HG02973 (cell line): ENCODE data around the gene ARPC4.

Experiments
- ATAC-seq: cut with Tn5 transposase; IDR thresholded peaks from one replicate; pipeline ENCODE4 v1.9.1; 2021; ENCODE audit warnings: moderate library complexity; ENCODE audit not compliant: unreplicated experiment

The ARPC4 gene

DNA sequence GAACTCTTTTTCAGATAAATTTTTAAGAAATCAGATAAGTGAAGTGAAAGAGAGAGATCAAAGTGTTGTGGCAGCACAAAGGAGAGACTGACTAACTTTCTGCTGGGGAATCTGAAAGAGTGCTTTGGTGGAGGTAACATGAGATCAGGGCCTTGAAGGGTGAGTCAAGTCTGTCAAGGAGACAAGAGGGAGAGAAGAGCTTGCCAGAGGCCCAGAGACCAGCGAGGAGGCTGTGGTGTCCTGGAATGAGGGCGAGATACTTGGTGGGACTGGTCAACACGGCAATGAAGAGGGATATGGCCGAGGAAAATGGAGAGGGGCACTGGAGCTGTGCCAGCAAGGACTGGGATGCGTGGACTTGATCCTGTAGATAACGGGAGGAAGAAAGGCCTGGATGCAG, 5.2 kb upstream of the ARPC4 start:
- ATAC-seq: no peak

DNA sequence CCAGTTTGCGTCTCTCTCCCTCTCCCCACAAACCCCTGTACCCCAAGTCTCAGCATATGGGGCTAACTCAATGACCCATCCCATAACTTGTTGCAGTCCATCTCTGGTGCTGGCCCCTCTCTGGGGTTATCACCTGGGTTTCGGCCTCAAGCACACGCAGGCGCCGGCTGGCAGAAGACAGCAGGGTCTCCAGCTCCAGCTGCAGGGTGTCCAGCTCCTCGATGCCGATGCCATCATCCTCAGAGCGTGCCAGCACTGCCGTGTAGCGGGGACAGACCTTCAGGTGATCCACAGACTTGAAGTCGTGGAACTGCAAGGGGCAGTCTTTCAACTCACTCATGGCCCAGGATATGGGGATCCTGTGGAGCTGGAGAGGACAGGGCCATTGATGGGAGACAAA, 1.8 kb upstream of the ARPC4 start:
- ATAC-seq: no peak

DNA sequence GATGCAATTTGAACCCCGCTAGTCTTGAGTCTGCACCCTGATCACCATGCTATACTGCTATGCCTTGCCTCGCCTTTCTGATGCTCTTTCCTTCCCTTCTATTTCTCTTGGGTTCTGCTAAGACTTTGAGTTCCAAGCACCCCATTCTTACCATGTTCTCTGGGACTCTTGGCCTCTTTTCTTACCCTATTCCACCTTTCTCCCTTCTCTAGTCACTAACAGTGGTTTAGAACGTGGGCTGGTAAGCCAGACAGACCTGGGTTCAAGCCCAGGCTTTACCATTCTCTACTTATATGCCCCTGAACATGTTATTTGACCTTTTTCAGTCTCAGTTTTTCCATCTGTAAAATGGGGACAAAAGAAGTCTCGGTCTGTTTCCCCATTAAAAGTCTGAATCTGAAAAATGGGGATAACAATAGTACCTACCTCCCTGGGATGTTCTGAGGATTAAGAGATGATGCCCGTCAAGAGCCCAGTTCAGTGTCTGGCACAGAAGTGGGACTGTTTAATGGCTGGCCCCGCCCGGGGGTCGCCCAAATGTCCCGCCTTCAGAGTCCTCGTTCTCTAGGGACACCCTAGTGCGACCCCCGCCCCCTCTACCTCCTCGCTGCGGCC, 985 bp upstream of the ARPC4 start:
- ATAC-seq: no peak

DNA sequence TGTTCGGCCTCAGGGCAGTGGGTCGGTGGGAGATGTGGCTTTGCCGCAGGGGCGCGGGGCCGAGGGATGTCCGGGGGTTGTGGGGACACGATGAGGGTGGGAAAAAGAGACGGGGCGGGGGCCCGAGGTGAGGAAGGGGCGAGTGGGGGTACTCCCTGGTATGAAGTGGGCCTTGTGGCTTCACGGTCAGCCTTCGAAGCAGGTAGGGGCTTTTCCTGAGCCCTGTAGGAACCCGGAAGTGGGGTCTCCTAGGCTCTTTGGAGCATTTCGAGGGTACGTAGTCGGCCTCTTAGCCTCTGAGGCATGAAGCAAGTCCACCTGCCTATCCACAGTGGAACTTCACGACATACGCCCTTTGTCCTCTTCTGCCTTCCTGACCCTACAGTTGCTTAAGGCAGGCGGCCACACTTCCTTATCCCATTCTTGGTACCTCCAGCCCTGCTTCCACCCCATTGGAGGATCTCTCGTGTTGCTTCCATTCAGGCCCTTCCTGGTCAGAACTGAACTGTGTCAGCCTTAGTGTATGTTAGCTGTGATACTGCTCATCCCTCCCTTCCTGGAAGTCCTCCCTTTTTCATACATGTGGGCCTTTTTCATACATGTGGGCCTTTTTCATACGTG, 389 bp downstream of the ARPC4 start:
- no peak for ATAC-seq

DNA sequence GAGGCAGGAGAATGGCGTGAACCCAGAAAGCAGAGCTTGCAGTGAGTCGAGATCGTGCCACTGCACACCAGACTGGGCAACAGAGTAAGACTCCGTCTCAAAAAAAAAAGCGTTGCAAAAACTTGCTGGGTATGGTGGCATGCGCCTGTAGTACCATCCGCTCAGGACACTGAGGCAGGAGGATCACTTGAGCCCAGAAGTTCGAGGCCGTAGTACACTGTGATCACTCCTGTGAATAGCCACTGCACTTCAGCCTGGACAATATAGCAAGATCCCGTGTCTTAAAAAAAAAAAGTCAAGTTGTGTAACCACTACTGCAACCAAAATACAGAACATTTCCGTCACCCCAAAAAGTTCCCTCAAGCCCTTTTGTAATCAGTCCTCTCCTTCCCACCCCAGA, 1.5 kb downstream of the ARPC4 start:
- ATAC-seq: no peak

DNA sequence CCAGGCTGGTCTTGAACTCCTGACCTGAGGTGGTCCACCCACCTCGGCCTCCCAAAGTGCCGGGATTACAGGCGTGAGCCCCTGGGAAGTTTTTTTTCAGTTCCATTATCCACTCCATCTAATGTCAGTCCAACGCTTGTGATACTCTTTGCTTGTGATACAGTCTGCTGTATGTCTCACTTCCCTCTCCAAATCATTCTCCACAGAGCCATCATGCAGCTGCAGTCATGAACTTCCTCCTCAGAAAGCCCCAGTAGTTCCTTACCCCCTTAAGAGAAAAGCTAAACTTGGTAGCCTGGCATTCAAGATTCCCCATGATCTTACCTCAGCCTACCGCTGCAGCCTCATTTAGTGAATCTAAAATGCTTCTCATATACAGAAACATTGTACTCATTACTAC, 2.3 kb downstream of the ARPC4 start:
- ATAC-seq: no peak

DNA sequence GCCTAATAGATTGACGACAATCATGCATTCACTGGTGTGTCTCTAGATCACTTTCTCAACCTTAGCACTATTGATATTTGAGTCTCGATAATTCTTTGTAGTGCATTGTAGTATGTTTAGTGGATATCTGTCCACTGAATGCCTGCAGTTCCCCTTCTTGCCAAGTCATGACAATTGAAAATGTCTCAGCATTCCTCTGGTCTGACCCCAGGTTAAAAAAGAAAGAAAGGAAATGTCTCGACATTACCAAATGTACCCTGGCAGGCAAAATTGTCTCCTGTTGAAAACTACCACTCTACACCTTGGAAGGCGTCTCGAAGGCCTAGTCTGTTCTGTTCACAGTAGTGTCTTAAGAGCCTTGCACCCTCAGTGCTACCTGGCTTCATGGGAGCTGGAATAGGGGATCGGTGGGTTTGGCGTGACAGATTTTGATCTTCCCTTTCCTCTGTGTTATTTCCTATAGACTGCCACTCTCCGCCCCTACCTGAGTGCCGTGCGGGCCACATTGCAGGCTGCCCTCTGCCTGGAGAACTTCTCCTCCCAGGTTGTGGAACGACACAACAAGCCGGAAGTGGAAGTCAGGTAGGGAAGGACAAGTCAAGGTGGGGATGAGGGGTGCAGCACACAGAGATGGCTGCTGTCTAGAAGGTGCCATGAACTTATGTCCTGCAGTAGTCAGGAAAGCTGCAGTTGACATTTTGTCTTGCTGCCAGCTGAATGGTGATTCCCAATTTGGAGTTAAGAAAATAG, 4.5 kb downstream of the ARPC4 start:
- ATAC-seq: no peak

DNA sequence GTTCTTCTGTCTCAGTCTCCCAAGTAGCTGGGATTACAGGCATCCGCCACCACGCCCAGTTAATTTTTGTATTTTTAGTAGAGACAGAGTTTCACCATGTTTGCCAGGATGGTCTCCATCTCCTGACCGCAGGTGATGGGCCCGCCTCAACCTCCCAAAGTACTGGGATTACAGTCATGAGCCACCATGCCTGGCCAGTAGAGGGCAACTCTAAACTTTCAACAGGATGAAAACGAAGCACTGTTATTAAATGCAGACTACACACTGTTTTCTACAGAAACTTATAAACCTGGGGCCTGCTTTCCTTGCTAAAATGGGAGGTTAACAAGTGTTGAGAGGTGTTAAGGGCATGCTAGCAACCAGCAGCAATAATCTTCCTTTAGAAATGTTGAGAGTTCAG, 7.6 kb downstream of the ARPC4 start:
- ATAC-seq: no peak

DNA sequence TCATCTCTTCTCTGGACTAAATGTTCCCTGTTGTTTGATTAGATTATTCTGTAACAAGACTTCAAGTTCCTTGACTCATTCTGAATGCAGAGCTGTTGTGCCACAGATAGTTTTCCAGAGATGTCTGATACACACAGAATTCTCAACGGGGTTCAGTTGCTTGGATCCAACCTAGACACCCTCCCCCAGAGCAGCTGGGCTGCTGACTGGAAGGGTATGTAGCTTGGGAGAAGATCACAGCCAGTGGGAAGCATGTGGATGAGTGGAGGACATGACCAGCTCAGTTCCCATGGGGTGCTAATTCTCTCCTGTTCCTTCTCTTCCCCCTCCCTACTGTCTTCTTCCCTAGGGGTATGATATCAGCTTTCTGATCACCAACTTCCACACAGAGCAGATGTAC, 10.6 kb downstream of the ARPC4 start:
- ATAC-seq: no peak

DNA sequence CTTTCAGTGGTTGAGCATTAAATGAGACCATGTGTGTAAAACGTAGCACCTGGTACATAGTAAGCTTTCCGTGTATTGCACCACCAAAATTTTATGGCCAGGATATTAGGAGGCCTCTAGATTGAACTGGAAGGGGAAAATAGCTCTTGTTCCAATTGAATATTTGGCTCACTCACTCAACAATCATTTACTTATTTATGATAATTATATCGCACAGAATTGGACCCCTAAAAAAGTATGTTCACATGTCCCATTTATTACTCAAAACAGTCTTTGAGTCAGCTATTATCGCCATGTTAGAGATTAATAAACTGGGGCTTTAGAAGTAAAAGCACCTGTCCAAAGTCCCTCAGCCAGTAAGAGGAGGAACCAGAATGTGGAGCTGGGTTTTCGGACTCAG, 12.1 kb downstream of the ARPC4 start:
- ATAC-seq: no peak

DNA sequence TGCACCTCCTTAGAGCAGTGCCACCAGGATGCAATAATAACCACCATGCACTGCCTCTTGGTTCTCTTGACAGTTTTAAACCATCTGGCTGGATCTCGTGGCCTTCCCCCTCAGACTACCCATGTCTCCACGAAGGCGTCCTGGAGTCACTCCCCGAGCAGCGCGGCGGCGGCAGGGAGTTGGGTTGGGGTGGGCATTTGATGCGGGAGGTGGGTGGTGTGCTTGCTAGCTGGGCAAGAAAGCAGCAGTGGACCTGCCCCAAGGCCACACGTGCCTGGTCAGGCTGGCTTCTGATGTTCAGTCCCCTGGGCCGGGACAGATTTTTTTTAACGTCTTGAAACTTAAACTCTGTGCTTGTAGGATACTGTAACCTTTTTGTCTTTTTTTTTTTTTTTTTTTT, 13.3 kb downstream of the ARPC4 start:
- ATAC-seq: no peak

DNA sequence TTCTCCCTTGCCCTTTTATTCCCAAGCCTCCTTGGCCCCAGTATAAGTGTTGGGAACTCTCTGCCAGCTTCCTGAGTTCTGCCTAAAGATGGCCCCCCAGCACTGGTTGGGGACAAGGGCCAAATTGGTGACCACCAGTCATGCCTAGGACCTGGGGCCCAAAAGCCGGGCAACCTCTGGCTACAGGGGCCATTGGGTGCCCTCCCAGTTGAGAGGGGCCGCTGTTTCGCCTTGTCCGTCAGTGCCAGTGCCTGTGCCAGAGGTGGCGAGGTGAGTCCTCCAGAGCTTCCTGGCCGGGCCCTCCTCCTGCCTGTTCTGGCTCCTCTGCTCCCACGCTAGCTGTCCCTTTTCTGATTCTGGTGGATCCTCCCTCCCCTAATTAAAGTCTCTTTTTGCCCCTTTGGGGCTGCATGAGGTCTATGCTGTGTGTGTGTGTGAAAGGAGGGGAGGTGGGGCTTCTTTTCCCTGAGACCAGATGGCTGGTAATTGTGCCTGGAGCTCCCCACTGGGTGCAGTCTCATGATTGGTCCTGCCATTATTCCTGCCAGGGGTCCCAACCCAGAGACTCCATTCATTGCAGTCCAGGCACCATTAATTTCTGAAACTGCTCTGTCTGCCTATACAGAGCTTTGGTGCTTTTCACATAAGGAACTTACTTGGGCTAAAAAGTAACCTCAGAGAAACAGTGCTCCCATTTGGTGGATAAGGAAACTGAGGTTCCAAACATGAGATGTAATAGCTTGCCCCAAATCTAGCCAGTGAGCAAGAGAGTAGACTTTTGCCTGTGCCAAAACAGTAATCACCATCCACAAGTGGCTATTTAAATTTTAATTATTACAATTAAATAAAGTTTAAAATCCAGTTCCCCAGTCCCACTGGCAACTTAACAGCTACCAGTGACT, 14.1 kb downstream of the ARPC4 start:
- no peak for ATAC-seq

DNA sequence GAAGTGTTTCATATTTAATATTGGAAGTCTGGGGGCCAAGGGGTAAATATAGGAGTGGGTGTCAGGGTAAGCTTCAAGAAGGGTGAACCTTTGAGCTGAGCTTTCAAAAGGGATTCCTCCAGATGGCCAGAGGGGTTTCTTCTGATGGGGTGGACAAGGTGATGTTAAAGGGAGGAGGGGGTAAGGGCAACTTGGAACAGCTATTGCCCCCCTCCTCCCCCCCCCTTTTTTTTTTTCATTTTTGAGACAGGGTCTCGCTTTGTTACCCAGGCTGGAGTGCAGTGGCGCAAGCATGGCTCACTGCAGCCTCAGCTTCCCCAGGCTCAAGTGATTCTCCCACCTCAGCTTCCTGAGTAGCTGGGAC, 15.1 kb downstream of the ARPC4 start:
- no peak for ATAC-seq

DNA sequence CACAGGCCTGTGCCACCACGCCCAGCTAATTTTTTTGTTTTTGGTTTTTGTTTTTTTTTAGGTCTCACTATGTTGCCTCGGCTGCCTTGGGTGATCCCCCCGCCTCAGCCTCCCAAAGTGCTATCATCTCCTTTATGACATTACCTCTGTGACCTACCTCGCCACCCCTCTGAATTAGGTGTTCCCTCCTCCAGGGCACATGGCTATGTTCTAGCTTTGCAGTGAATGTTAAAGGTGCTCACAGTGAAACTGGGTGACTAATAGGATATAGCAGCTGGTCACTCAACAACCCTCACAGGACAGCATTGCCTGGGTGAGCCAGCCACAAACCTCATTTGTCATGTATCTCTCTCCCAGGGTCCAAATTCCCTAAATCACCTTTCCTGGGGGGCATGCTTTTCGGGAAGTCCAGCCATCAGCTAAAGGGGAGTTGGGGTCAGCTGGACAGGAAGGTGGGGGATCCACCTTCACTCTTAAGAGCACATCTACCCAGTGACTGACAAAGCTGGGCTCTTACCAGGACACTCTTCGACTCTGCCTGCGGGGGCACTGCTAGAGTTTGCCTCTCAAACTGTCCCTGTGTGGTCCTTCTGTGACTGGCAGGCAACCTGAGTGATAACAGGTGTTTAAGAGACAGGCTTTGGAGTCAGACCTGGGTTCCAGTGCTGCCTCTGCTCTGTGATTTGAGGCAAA, 15.6 kb downstream of the ARPC4 start:
- ATAC-seq: peak; percentile 71

DNA sequence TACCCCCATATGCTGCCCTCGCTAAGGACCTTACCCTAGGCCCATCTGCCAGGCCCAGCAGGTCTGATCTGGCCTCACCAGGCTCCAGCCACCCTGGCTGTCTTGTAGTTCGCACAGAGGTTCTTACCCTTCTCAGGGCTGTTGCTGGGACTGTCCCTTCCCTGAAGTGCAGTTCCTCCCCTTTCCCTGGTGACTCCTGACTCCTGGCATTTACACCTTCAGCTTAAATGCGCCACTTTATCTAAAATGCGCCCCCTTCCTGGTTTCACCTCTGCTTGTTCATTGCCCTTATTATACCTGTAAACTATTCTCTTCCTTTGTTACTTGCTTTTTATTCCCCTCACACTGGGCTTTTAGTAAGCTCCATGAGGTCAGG, 16.3 kb downstream of the ARPC4 start:
- ATAC-seq: no peak

DNA sequence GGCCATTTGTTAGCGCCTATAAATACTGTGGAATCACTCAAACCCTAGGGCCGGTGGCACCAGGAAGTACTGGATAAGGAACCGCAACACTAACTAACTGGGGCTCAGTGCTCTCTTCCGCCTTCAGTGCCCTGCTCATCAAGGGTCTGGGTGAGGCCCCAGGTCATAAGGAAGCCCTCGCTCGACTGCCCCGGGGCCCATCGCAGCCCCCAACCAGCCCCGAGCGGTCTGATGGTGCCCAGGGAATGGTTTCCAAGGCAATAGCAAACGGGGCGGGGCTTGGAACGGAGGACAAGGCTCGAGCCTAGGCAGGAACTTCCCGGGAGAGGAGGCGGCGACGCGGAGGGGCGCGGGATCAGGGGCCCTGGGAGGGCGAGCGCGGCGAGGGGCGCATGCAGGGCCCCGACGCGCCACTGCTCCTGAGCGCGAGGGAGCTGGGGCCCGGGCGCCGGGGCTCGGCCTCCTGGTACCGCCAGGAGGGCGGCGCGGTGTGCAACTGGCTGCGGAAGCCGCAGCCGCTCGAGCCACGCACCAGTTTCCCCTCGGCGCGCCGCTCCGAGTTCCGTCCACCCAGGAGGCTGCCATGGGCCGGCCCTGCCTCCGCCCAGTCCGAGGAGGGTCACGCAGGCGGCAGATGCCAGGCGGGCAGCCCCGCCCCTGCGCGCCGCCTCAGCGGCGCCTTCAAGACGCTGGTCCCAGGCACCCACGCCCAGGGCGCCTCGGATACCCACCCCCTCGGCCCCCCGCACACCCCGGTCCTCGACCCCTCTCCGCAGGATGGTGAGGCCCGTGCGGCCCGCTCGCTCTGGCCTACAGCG, 16.9 kb downstream of the ARPC4 start, which contains the start of gene TTLL3:
Gene TTLL3, plus strand, starts transcription at position 648 of the 818 bp plus-strand sequence. CDS start 400 bp downstream, outside the sequence.
- peak; percentile 31 for ATAC-seq

DNA sequence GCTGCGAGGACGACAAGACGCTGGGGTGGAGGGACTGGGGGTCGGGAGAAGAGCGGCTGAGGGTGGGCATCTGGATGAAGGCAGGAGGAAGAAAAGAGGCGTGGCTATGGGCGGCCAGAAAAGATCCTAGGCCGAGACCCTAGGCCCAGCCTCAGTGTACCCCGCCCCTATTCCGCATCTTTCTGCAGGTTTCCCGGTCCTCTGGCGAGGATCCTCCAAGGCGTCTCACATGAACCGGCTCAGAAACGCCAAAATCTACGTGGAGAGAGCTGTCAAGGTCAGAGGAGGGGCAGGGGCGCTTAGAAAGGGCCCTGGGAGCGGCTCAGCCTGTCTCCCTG, 17.5 kb downstream of the ARPC4 start:
- no peak for ATAC-seq

DNA sequence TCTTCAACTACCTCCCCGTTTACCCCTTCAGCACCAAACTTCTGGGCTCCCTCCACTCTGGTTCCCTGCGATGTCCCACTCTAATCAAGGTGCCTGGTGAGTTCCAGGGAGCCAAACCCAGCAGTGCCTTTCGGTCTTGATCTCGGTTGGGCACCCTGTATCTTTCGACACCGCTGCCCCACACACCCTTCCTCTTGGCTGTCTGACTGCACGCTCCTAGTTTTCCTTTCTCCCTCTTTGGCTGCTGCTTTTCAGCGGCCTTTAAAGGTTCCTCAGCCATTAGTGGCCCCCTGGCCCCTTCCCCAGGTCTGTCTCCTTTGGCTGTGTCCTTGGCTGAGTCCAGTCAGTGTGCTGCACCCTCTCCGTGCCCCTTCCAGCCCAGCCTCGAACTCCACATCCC, 18.0 kb downstream of the ARPC4 start:
- ATAC-seq: no peak

DNA sequence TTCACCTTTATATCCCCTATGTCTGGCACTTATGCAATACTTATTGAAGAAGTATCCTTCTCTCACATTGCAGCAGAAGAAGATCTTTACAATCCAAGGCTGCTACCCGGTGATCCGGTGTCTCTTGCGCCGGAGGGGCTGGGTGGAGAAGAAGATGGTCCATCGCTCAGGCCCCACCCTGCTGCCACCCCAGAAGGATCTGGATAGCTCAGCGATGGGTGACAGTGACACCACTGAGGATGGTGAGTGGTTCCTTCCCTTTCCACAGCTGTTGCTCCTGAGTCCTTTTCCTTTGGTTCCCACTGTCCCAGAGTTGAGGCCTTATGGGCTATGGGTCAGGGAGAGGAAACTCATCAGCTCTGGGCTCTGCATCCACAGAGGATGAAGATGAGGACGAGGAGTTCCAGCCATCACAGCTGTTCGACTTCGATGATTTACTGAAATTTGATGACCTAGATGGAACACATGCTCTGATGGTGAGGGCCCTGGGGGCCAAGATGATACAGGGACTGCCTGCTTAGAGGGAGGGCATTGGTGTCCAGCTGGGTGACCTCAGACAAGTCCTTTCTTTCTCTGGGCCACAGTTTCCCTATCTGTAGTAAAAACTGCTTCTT, 20.1 kb downstream of the ARPC4 start:
- ATAC-seq: no peak

DNA sequence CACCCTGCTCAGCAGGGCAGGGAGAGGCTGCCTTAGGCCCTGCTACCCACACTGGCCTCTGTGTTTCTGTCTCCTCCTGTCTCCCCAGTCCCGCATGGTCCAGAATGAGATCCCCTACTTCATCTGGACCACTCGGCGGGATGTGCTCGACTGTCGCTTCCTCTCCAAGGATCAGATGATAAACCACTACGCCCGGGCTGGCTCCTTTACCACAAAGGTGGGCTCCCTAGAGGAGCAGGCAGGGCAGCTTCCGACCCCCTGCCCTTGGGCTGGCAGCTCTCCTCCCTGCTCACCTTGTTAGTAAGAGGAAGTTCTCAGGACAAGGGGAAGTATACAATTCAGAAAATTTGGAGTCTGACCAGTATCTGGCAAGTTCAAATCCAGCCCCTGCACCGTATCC, 23.1 kb downstream of the ARPC4 start:
- ATAC-seq: no peak
